SU-DHL-6 (cell line): ENCODE measurements around the gene RUFY4.

Source experiments
- CTCF ChIP-seq: fragments of 200-600 bp; sonication (generic); IDR thresholded peaks from one replicate; pipeline ENCODE4 v1.5.1; 2017; ENCODE audit warnings: antibody characterized with exemption, mild to moderate bottlenecking, low read length, moderate library complexity; ENCODE audit not compliant: insufficient read depth, poor library complexity, severe bottlenecking
- EZH2phosphoT487 ChIP-seq: fragments of 200-600 bp; sonication (generic), shearing (Covaris generic); conservative IDR thresholded peaks from 2 replicates; pipeline ENCODE4 v1.6.1; 2018; ENCODE audit warnings: mild to moderate bottlenecking, antibody characterized with exemption, low read length, moderate library complexity, mixed read lengths

GRCh38 chr2:218095853-218096252, 26.8 kb downstream of the RUFY4 start:
- TF ChIP-seq CTCF: no peak
- no peak for TF ChIP-seq EZH2phosphoT487
